GM18498 (cell line): Measurements from ENCODE around the gene COX8C.
"Not testable (repeated sequence)": the region's sequence is repeated elsewhere in the genome, so short reads cannot be mapped to it uniquely, and the experiment has no call there.

Experiments
- ATAC-seq: cut with Tn5 transposase; IDR thresholded peaks from one replicate; pipeline ENCODE4 v1.9.1; 2021; ENCODE audit warnings: mild to moderate bottlenecking, moderate library complexity; ENCODE audit not compliant: unreplicated experiment

Gene COX8C

GRCh38 chr14:93320489-93320888 is 26.5 kb upstream of the COX8C start:
- ATAC-seq, result no peak

GRCh38 chr14:93322929-93323599 is 23.9 kb upstream of the COX8C start:
- no peak for ATAC-seq

- ATAC-seq, result no peak
Observed at GRCh38 chr14:93323600-93324174, 23.3 kb upstream of the COX8C start.

- no peak for ATAC-seq
Observed at GRCh38 chr14:93326196-93326595, 20.8 kb upstream of the COX8C start.

GRCh38 chr14:93328546-93328945 is 18.4 kb upstream of the COX8C start:
- ATAC-seq, result no peak

GRCh38 chr14:93329965-93330608 is 16.9 kb upstream of the COX8C start:
- ATAC-seq, result no peak

GRCh38 chr14:93330609-93331000 is 16.4 kb upstream of the COX8C start:
- no peak for ATAC-seq

- no peak for ATAC-seq
Observed at GRCh38 chr14:93331002-93331727, 15.8 kb upstream of the COX8C start.

- peak; percentile 3 for ATAC-seq
Observed at GRCh38 chr14:93331728-93332396, 15.1 kb upstream of the COX8C start.

- ATAC-seq, result peak; percentile 67
Observed at GRCh38 chr14:93332397-93332852, 14.6 kb upstream of the COX8C start.

GRCh38 chr14:93332853-93333630 is 13.9 kb upstream of the COX8C start, which contains the start of gene BTBD7:
Gene BTBD7 (minus strand): TSS chr14:93333036. CDS start chr14:93296051, 36,985 bp downstream.
- ATAC-seq, result peak; percentile 81

- ATAC-seq, result no peak
Observed at GRCh38 chr14:93333631-93334103, 13.3 kb upstream of the COX8C start.

GRCh38 chr14:93337143-93337753 is 9.7 kb upstream of the COX8C start:
- no peak for ATAC-seq

- ATAC-seq, result no peak
Observed at GRCh38 chr14:93337884-93338283, 9.1 kb upstream of the COX8C start.

- ATAC-seq, result no peak
Observed at GRCh38 chr14:93343266-93343665, 3.7 kb upstream of the COX8C start.

- ATAC-seq, result no peak
Observed at GRCh38 chr14:93343797-93344196, 3.2 kb upstream of the COX8C start.

GRCh38 chr14:93347850-93348249 is 868 bp downstream of the COX8C start:
- no peak for ATAC-seq

GRCh38 chr14:93348292-93348691 is 1.3 kb downstream of the COX8C start:
- no peak for ATAC-seq

- ATAC-seq, result not testable (repeated sequence)
Observed at GRCh38 chr14:93354873-93355272, 7.9 kb downstream of the COX8C start.
